ENCODE results near the gene PRSS16.

DNA sequence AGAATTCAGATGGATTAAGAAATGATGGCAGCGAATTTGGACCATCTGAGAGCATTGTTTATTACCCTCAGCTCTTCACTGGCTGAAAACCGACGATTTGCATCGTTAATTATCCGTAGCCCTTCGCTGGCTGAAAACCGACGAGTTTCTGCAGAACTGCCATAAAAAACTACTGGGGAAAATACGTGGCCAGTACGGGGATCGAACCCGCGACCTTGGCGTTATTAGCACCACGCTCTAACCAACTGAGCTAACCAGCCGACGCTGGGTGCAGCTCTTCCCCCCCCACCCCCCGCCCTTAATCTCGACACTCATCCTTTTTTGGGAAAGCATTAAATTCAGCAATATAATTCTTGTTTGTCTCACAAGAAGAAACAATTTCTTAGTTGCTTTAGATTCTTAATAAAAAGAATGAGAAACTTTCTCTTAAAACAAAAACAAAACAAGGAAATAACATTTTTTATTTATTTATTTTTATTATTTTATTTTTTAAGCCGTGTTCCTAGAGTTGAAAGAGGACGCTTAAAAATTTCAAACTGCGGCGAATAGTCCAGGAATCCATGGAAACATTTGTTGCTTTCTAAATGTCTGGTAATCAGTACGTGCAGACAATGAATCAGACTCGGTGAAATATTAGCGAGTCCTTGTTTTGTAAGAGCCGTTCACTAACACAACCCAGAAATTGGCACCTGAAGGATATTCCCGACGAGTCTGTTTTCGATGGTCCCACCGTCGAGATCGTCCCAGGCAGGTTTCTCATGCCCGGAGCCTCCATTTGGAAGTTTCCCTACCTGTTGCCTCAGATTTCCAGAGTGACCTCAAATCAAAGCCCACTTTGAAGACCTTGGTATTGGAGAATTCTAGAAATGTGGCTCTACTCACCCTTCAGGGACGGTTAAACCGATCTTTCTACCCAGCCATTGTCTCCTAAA lies 27.8 kb downstream of the PRSS16 start:
- TF ChIP-seq, protein P1, sequence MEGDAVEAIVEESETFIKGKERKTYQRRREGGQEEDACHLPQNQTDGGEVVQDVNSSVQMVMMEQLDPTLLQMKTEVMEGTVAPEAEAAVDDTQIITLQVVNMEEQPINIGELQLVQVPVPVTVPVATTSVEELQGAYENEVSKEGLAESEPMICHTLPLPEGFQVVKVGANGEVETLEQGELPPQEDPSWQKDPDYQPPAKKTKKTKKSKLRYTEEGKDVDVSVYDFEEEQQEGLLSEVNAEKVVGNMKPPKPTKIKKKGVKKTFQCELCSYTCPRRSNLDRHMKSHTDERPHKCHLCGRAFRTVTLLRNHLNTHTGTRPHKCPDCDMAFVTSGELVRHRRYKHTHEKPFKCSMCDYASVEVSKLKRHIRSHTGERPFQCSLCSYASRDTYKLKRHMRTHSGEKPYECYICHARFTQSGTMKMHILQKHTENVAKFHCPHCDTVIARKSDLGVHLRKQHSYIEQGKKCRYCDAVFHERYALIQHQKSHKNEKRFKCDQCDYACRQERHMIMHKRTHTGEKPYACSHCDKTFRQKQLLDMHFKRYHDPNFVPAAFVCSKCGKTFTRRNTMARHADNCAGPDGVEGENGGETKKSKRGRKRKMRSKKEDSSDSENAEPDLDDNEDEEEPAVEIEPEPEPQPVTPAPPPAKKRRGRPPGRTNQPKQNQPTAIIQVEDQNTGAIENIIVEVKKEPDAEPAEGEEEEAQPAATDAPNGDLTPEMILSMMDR (IDR thresholded peaks at IDR 0.05), result no peak
- TF ChIP-seq POLR2A (IDR thresholded peaks at IDR 0.05), result no peak

Measured in thyroid gland (tissue), 4 donors.